AG04450 (cell line): Measurements from ENCODE around the gene TMEM161A. TPM values are rescaled to one million over a fixed set of nuclear protein-coding genes. Genes with fewer than 3 reads are reported as not detected.
A peak's percentile ranks its signal among the peaks of the same experiment; 100 is the strongest.

Experiments
- CTCF ChIA-PET: fragments of 300-600, 350-600 bp; formaldehyde crosslinking; extraction: SDS; loops from one replicate; lab custom pipeline; 2022; ENCODE audit warnings: antibody characterized with exemption, inconsistent platforms; lab: Charles Lee
- POLR2A ChIA-PET: fragments of 350-600 bp; formaldehyde crosslinking; extraction: SDS; loops from one replicate; lab custom pipeline; 2021; ENCODE audit warnings: antibody characterized with exemption, inconsistent platforms; lab: Yijun Ruan, JAX
- DNase-seq: peaks from one replicate; pipeline ENCODE4 v3.0.0-alpha.2; 2011; ENCODE audit warnings: low read depth, low spot score
- H3K27ac ChIP-seq: one replicate; pipeline ENCODE4 v1.5.1; 2012; ENCODE audit warnings: low read depth, low read length, control low read depth
- H3K27me3 ChIP-seq: one replicate; pipeline ENCODE4 v1.6.0; 2012; ENCODE audit warnings: low read length; ENCODE audit not compliant: control insufficient read depth, insufficient read depth
- H3K4me3 ChIP-seq: 2 replicates; pipeline ENCODE4 v1.5.1; 2011; ENCODE audit warnings: mild to moderate bottlenecking, low read depth, low read length, control low read depth
- H3K9me3 ChIP-seq: 2 replicates; pipeline ENCODE4 v1.5.1; 2012; ENCODE audit warnings: low read length; ENCODE audit not compliant: control insufficient read depth, insufficient read depth
- polyA plus RNA-seq: library from polyadenylated mRNA; depleted of rRNA; stranded (reverse); fragments of >200 nt; gene quantifications from 2 replicates; pipeline ENCODE4 v1.2.3, GENCODE V29; 2011
- TF ChIP-seq, protein P1 (sequence below): IDR thresholded peaks from 2 replicates; pipeline ENCODE4 v1.5.1; 2011; ENCODE audit warnings: low read depth, low read length, control low read depth, inconsistent platforms

TMEM161A gene
- polyA plus RNA-seq, 1 experiment, result 16.0 TPM

DNA sequence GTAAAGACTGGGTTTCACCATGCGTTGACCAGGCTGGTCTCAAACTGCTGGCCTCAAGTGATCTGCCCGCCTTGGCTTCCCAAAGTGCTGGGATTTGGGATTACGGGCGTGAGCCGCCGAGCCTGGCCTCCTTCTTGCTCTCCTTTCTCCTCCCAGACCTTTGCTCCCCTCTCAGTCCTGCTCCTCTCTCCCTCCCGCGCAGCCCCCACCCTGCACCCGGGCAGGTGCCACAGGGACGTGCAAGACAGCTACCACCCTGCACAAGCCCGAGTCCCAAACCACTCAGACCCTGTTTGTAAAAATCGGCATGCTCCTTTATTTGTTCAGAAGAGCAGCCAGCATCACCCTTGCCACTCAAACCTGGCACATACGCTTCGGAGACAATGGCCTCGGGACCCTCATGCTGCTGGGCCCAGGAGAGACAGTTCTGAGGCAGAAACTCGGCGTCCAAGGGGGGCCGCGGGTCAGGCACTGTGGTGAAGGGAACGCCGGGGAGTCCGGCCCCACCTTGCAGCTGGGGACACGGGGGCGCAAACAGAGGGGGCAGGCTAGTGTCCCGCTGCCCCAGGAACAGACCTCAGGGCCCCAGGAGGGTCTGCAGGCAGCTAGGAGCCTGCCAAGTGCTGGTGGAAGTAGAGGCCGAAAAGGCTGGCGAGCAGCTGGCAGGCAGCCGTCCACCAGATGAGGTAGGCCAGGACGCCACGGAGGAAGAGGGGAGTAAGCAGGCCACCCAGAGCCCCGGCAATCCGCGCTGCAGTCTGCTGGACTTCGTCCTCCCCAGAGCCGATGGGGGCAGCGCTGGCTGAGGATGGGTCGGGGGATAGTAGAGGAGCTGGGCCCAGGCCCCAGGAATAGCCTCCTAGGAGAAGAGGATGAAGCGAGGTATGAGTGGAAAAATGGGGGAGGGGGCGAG, 18.7 kb downstream of the TMEM161A start:
- POLR2A ChIA-PET, result no interaction called here
- H3K4me3 ChIP-seq, result no peak overlapping the region
- DNase-seq, result no peak
- CTCF ChIA-PET, result no interaction called here
- no peak overlapping the region for H3K27ac ChIP-seq
- H3K9me3 ChIP-seq, result no peaks in the 10 kb centered on the region; the same call in 1 of the 2 replicates
- TF ChIP-seq, protein P1, sequence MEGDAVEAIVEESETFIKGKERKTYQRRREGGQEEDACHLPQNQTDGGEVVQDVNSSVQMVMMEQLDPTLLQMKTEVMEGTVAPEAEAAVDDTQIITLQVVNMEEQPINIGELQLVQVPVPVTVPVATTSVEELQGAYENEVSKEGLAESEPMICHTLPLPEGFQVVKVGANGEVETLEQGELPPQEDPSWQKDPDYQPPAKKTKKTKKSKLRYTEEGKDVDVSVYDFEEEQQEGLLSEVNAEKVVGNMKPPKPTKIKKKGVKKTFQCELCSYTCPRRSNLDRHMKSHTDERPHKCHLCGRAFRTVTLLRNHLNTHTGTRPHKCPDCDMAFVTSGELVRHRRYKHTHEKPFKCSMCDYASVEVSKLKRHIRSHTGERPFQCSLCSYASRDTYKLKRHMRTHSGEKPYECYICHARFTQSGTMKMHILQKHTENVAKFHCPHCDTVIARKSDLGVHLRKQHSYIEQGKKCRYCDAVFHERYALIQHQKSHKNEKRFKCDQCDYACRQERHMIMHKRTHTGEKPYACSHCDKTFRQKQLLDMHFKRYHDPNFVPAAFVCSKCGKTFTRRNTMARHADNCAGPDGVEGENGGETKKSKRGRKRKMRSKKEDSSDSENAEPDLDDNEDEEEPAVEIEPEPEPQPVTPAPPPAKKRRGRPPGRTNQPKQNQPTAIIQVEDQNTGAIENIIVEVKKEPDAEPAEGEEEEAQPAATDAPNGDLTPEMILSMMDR, result no peak
- H3K27me3 ChIP-seq, result no peaks in the 10 kb centered on the region

DNA sequence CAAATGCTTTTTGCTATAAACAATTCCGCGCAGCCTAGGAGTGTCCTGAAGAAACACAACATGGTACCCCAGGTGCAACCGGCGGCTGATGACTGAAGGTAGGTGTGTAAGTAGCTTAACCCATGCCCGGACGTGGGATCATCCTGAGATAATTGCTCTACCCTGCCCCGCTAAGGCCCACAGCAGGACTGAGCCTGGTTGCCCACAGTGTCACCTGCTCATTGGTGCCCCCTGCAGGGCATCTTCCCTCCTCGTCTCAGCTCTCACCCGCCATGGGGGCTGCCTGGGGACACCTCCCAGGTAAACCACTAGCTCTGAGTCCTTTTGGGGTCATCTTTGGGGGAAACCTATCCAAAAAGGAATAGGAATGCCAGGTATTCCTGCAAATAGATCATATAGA, 22.3 kb downstream of the TMEM161A start:
- Histone ChIP-seq H3K4me3 (no peak overlapping the region), H3K9me3 (no peaks in the 10 kb centered on the region; the same call in 1 of the 2 replicates), H3K27me3 (no peaks in the 10 kb centered on the region), H3K27ac (no peak overlapping the region)
- no peak for DNase-seq
- TF ChIP-seq, protein P1, result peak; percentile 52
- CTCF ChIA-PET, result interaction anchor here (0.6 to 1.2 kb wide), 5 partner anchors 8 to 88 kb away, joined by 3 to 8 read pairs (median 5); no protein-coding TSS in a partner anchor
- POLR2A ChIA-PET, result interaction anchor here (0.7 kb wide), 1 partner anchor 48 kb away, joined by 3 read pairs; no protein-coding TSS in a partner anchor

DNA sequence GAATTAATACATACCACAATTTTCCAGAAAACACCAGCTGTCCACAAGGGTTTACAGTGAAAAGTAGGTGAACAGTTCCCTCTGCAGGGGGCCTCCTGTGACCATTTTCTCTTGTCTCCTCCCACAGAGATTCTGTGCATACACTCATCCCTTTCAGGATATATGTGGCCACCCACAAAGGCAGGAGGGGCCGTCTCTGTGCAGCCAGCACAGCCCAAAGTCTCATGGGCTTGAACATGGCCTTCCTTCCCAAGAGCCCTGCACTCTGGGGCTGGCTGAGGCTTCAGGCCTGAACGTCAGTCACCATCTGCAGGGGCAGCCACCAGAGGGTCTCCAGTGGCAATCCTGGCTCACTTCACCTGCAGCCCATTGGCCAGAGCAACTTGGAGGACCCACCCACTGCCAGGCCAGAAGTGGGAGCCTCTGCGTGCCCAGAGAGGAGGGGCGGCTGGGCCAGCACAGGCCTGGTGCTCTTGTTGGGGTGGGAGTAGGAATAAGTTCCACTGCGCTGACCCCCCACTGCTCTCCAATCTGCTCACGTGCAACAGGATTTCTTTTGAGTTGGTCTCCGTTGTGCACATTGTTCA, 25.1 kb downstream of the TMEM161A start:
- ChIA-PET POLR2A (interaction anchor here (0.7 to 1.3 kb wide), 2 partner anchors 50 to 79 kb away, joined by 4 to 5 read pairs; no protein-coding TSS in a partner anchor), CTCF (no interaction called here)
- DNase-seq, result peak; percentile 46
- TF ChIP-seq, protein P1, result peak; percentile 28; the same call in 1 of the 2 replicates
- Histone ChIP-seq H3K4me3 (no peak overlapping the region), H3K9me3 (no peaks in the 10 kb centered on the region), H3K27me3 (no peaks in the 10 kb centered on the region), H3K27ac (peak overlapping the region; percentile 21)

DNA sequence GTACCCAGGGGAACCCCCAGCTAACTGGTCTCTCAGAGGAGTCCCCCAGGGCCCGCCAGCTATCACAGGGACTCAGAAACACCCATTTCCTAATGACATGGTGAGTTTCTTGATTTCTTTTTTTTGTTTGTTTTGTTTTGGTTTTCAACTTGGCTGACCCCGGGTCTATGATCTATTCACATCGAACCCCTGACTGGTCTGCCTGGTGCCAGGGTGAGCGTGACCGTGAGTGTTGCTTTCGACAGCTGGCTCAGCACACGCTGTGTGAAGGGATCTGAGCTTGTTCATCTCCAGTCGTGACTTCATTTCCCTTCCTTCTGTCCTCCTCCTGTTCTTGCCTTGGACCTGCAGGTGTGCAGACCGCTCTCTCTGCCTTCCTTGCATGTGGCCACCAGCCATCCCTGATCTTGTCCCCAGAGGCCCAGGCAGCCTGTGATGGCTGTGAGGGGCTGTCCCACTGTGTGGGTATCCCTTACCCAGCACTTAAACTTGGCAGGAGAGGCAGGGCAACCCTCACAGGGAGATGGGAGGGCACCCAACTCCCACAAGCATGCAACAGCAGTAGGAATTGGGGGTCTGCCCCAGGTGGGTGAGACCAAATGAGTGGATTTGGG, 26.2 kb downstream of the TMEM161A start:
- TF ChIP-seq, protein P1, result no peak
- Histone ChIP-seq H3K27me3 (no peaks in the 10 kb centered on the region), H3K27ac (no peak overlapping the region), H3K4me3 (no peak overlapping the region), H3K9me3 (no peaks in the 10 kb centered on the region)
- ChIA-PET POLR2A (interaction anchor here (1.3 kb wide), 1 partner anchor 49 kb away, joined by 4 read pairs; no protein-coding TSS in a partner anchor), CTCF (interaction anchor here (0.6 kb wide), 1 partner anchor 117 kb away, joined by 3 read pairs; no protein-coding TSS in a partner anchor)
- DNase-seq, result no peak
